ENCODE measurements around the gene CPPED1.

GRCh38 chr16:12753203-12754023, 50.3 kb downstream of the CPPED1 start:
- TF ChIP-seq CTCF (IDR thresholded peaks at IDR 0.05) (no peak), ZFX (IDR thresholded peaks at IDR 0.05; ENCODE audit: borderline replicate concordance) (no peak)
